Endodermal cell (in vitro differentiated cells): Measurements from ENCODE around the gene HOXC6. TPM values are rescaled to one million over a fixed set of nuclear protein-coding genes. Genes with fewer than 3 reads are reported as not detected.
A peak's percentile ranks its signal among the peaks of the same experiment; 100 is the strongest.

ENCODE experiments used
- DNase-seq: peaks from one replicate; pipeline ENCODE4 v3.0.0-alpha.2; 2017
- H3K27ac ChIP-seq: 2 replicates; pipeline ENCODE4 v1.5.1; 2013; ENCODE audit warnings: mild to moderate bottlenecking, low read depth, low read length, moderate library complexity
- H3K27me3 ChIP-seq: 2 replicates; pipeline ENCODE4 v1.6.1; 2013; ENCODE audit warnings: mild to moderate bottlenecking, low read length, moderate library complexity; ENCODE audit not compliant: insufficient read depth, control insufficient read depth, poor library complexity, severe bottlenecking
- H3K36me3 ChIP-seq: 2 replicates; pipeline ENCODE4 v1.7.0; 2013; ENCODE audit warnings: mild to moderate bottlenecking, low read length, moderate library complexity; ENCODE audit not compliant: control insufficient read depth, insufficient read depth
- H3K4me1 ChIP-seq: one replicate; pipeline ENCODE4 v1.7.0; 2013; ENCODE audit warnings: low read length; ENCODE audit not compliant: control insufficient read depth, insufficient read depth
- H3K4me3 ChIP-seq: 2 replicates; pipeline ENCODE4 v1.5.1; 2013; ENCODE audit warnings: mild to moderate bottlenecking, low read length, moderate library complexity
- H3K9ac ChIP-seq: 2 replicates; pipeline ENCODE4 v1.6.1; 2013; ENCODE audit warnings: mild to moderate bottlenecking, low read length, moderate library complexity; ENCODE audit not compliant: poor library complexity, severe bottlenecking; ENCODE audit errors: extremely low read depth
- H3K9me3 ChIP-seq: 2 replicates; pipeline ENCODE4 v1.6.1; 2013; ENCODE audit warnings: mild to moderate bottlenecking, low read length, moderate library complexity; ENCODE audit not compliant: control insufficient read depth
- H3K27ac Mint-ChIP-seq: 2 replicates; pipeline ENCODE4 v1.8.0; 2020; ENCODE audit warnings: mixed read lengths
- H3K27me3 Mint-ChIP-seq: 2 replicates; pipeline ENCODE4 v1.8.0; 2021; ENCODE audit warnings: mild to moderate bottlenecking, mixed read lengths; ENCODE audit not compliant: insufficient read depth
- H3K36me3 Mint-ChIP-seq: 2 replicates; pipeline ENCODE4 v1.8.0; 2020; ENCODE audit warnings: low read depth, mixed read lengths
- H3K4me1 Mint-ChIP-seq: 2 replicates; pipeline ENCODE4 v1.8.0; 2020; ENCODE audit warnings: mixed read lengths
- H3K4me3 Mint-ChIP-seq: 2 replicates; pipeline ENCODE4 v1.8.0; 2020; ENCODE audit warnings: mild to moderate bottlenecking, moderate library complexity, mixed read lengths
- H3K9me3 Mint-ChIP-seq: 2 replicates; pipeline ENCODE4 v1.8.0; 2020; ENCODE audit warnings: mild to moderate bottlenecking, mixed read lengths
- WGBS, 2 experiments: methylation state at CpG; one replicate each; pipeline versions ENCODE4 v1.1.5 to v1.1.7; 2013; ENCODE audit warnings: missing lambda C conversion rate in 2 of 2, mixed read lengths in 1 of 2; ENCODE audit not compliant: insufficient coverage in 1 of 2, insufficient read length in 1 of 2; 5-methylcytosine and 5-hydroxymethylcytosine counted together
- total RNA-seq, 2 donors: library from RNA; stranded (reverse); fragmentation: NEBNext Ultra II Directional in 1 of 2; extraction: Animal tissue kit (Norgen Biotek cat#: 25700) in 1 of 2; gene quantifications; 2 replicates in 1 of 2; 3 replicates in 1 of 2; pipeline ENCODE4 v1.2.1, GENCODE V29; 2021
- TF ChIP-seq, protein P1 (sequence below): fragments of 200-600 bp; sonication (generic); conservative IDR thresholded peaks from 2 replicates; pipeline ENCODE4 v1.5.0; 2021; ENCODE audit warnings: antibody characterized with exemption, mild to moderate bottlenecking

Gene HOXC6
- total RNA-seq, 2 donors from 2014 or later = not detected

DNA sequence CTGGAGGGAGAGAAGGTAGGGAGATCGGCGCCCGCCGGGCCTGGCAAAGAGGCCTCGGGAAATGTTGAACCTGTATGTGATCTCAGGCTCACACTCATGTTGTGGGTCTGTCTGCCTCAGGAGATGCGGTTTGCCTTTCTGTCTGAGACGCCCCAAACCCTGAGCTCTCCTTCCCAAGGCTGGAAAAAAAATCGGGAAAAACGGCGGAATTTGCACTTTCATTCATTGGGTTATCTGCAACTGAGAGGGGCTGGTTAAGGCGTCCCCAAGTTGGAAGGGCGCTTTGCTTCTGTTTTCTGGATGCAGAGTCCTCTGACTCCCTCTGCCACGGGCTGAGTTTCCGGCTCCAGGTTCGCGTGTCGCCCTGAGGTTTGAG, 33.2 kb upstream of the HOXC6 start:
- Histone ChIP-seq H3K27me3 (peaks cover 100% of the 10 kb centered on the region), H3K4me3 (no peak overlapping the region), H3K4me1 (no peaks in the 10 kb centered on the region), H3K27ac (no peak overlapping the region), H3K9me3 (no peaks in the 10 kb centered on the region), H3K36me3 (no peaks in the 10 kb centered on the region), H3K9ac (no peak overlapping the region)
- TF ChIP-seq, protein P1, sequence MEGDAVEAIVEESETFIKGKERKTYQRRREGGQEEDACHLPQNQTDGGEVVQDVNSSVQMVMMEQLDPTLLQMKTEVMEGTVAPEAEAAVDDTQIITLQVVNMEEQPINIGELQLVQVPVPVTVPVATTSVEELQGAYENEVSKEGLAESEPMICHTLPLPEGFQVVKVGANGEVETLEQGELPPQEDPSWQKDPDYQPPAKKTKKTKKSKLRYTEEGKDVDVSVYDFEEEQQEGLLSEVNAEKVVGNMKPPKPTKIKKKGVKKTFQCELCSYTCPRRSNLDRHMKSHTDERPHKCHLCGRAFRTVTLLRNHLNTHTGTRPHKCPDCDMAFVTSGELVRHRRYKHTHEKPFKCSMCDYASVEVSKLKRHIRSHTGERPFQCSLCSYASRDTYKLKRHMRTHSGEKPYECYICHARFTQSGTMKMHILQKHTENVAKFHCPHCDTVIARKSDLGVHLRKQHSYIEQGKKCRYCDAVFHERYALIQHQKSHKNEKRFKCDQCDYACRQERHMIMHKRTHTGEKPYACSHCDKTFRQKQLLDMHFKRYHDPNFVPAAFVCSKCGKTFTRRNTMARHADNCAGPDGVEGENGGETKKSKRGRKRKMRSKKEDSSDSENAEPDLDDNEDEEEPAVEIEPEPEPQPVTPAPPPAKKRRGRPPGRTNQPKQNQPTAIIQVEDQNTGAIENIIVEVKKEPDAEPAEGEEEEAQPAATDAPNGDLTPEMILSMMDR = no peak
- Mint-ChIP-seq H3K27me3 (peaks cover 100% of the 10 kb centered on the region), H3K4me1 (peaks cover 3% of the 10 kb centered on the region), H3K27ac (no peak overlapping the region), H3K4me3 (peak overlapping the region; percentile 11), H3K9me3 (peaks cover 2% of the 10 kb centered on the region), H3K36me3 (no peaks in the 10 kb centered on the region)
- 6% methylated on average over 11 to 17 of the region's 17 CpGs for WGBS, 2 experiments
- DNase-seq = peak; percentile 77

DNA sequence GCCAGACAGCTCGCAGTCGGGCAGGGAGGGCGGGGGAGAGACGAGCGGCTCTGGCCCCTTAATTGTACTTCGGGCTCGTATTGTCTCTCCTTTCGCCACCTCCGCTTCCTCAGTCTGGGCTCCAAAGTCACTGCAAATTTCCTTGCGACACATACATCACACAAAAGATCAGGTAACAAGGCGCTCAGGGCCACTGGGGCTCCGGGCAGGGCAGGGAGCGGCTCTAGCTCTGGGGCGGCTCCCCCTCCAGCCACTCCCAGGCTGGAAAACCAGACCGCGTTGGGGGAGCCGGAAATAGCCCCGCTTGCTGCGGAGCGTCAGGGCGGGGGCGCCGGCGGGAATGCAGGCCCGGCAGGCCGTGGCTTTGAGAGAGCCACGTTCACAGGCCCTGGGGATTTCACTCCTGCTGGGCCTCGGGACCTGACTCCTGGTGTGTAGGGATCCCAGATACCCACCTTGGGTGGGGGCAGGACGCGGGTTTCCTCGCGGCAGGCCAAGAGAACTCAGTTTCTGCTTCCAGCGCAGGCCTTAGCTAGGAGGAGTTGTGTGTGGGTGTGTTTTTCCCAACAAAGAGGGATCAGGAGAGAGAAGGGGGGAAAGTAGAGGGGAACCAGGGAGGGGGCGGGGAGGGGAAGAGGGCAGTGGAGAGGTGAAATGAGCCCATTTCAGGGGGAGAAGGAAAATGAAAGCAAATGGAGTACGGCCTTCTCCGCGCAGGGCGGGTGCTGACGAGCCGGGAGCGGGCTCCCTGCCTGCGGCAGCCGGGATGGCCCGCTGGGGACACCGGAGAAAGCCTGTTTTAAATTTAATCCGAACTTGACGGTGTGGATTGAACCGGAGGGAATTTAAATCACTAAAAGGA, 32.6 kb upstream of the HOXC6 start:
- peak; percentile 89 for DNase-seq
- Histone ChIP-seq H3K9ac (no peak overlapping the region), H3K27me3 (peaks cover 100% of the 10 kb centered on the region), H3K36me3 (no peaks in the 10 kb centered on the region), H3K4me1 (no peaks in the 10 kb centered on the region), H3K4me3 (no peak overlapping the region), H3K27ac (no peak overlapping the region), H3K9me3 (no peaks in the 10 kb centered on the region)
- Mint-ChIP-seq H3K4me3 (peak overlapping the region; percentile 11), H3K4me1 (peaks cover 3% of the 10 kb centered on the region), H3K27me3 (peaks cover 100% of the 10 kb centered on the region), H3K27ac (no peak overlapping the region), H3K9me3 (peaks cover 2% of the 10 kb centered on the region), H3K36me3 (no peaks in the 10 kb centered on the region)
- WGBS, 2 experiments = 5 to 6% methylated on average over 36 to 48 of the region's 48 CpGs
- TF ChIP-seq, protein P1 = no peak

DNA sequence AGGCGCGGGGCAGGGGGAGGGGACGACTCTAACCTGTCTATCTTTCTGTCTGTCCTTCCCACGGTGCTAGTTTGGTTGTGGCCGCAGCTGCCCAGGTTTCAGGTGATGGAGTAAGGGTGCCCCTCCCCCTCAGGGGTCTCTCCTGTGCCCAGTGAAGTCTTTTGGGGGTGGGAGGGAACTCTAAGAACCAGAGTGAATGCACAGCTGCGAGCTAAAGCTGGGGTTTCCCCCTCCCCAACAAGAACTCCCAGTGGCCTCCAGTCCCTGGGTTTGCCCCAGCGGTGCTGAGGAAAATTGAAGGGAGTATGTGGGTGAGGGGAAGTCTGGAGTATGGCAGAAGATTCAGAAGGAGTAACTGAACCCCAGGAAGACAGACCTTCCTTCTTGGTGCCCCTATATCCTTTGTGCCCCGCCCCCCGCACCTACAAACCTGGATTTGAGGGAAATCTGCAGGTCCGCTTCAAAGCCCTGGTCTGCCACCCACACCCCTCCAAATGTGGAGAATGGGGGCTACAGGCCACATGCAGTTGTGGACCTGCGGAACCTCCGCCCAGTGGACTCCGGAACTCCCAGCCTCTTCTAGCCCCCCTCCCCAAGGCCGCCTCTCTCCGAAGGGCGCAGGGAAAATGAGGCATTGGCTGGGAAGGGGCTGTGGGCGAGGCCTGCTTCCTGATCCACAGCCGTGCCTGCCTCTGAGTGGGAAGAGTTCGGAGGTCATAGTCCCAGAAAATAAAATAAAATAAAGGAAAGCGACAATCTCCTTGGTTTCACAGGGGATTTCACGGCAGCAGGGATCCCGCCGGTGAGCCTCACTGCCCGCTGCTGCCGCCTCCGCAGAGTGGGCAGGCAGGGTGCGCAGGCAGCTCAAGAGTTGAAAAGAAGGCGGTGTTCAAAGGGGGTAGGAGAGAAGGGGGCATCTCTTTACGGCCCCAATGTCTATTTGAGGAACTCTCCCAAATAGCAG, 31.7 kb upstream of the HOXC6 start:
- Mint-ChIP-seq H3K27ac (no peak overlapping the region), H3K9me3 (peaks cover 2% of the 10 kb centered on the region), H3K27me3 (peaks cover 100% of the 10 kb centered on the region), H3K4me3 (no peak overlapping the region), H3K36me3 (no peaks in the 10 kb centered on the region), H3K4me1 (peaks cover 3% of the 10 kb centered on the region)
- TF ChIP-seq, protein P1 = no peak
- Histone ChIP-seq H3K9ac (no peak overlapping the region), H3K27me3 (peaks cover 100% of the 10 kb centered on the region), H3K27ac (no peak overlapping the region), H3K4me1 (no peaks in the 10 kb centered on the region), H3K4me3 (no peak overlapping the region), H3K36me3 (no peaks in the 10 kb centered on the region), H3K9me3 (no peaks in the 10 kb centered on the region)
- DNase-seq = no peak
- whole genome bisulfite sequencing, 2 experiments = 14 to 25% methylated on average over 11 to 27 of the region's 29 CpGs
